ENCODE results near the gene METTL26. TPM values are rescaled to one million over a fixed set of nuclear protein-coding genes. Genes with fewer than 3 reads are reported as not detected.
A peak's percentile ranks its signal among the peaks of the same experiment; 100 is the strongest.

METTL26 gene
- polyA plus RNA-seq, 2 donors: 73.2 to 94.3 TPM

DNA sequence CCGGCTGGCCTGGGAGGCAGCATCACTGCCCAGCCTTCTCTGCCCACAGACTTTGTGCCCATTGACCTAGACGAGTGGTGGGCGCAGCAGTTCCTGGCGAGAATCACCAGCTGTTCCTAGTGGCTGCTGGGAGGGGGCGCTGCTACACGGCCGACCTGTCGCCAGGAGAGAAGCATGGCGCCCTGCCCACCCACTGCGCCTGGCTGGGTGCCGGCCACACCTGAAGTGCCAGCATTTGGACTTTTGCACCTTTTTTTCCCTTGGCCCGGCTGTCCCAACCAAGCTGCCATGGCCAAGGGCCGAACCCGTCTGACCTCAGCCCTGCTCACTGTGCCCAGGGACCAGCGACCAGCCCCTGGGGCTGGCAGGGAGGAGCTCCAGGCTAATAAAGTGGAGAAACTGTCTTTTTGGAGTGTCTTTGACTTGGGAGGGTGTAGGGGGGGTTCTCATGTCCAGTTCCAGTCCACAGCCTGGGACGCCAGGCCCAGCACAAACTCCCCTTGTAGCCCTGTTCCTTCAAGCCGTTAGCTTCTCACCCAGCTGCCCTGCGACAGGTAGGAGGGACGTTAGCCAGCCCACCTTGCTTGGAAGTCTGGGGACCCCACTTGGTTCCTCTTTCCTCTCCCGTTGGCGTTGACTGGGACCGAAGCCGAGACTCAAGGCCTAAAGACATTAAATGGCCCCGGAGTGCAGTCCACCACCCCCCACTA, 12.1 kb upstream of the METTL26 start:
- 19 to 28% methylated on average over 24 of the region's 24 CpGs for WGBS, 2 donors
- H3K4me1 ChIP-seq (ENCODE audit: control insufficient read depth in 2 of 2, insufficient read depth in 2 of 2, low read length in 1 of 2): peaks cover 15 to 19% of the 10 kb centered on the region in 2 donors
- H3K9me3 ChIP-seq (ENCODE audit: control insufficient read depth in 2 of 2, insufficient read depth in 1 of 2, low read depth in 1 of 2, low read length in 1 of 2): no peaks in the 10 kb centered on the region

GRCh38 chr16:647173-647902, 11.2 kb upstream of the METTL26 start:
- H3K4me3 ChIP-seq (ENCODE audit: low read depth in 1 of 2, low read length in 2 of 2): no peak overlapping the region
- H3K36me3 ChIP-seq (ENCODE audit: control insufficient read depth in 2 of 2, insufficient read depth in 2 of 2, low read length in 1 of 2): no peaks in the 10 kb centered on the region
- H3K9me3 ChIP-seq (ENCODE audit: control insufficient read depth in 2 of 2, insufficient read depth in 1 of 2, low read depth in 1 of 2, low read length in 1 of 2): no peaks in the 10 kb centered on the region
- peaks cover 15 to 28% of the 10 kb centered on the region in 2 donors for H3K4me1 ChIP-seq (ENCODE audit: control insufficient read depth in 2 of 2, insufficient read depth in 2 of 2, low read length in 1 of 2)
- H3K27ac ChIP-seq (ENCODE audit: low read depth in 2 of 2, low read length in 1 of 2): no peak overlapping the region
- H3K27me3 ChIP-seq (ENCODE audit: control insufficient read depth in 1 of 2, insufficient read depth in 2 of 2, low read length in 2 of 2): no peaks in the 10 kb centered on the region
- 68 to 74% methylated on average over 25 of the region's 25 CpGs for WGBS, 2 donors

More for the DNA sequence above, 12.1 kb upstream of the METTL26 start:
- Histone ChIP-seq H3K4me3 (ENCODE audit: low read depth in 1 of 2, low read length in 2 of 2) (peak overlapping the region; percentile 62 to 83), H3K27me3 (ENCODE audit: control insufficient read depth in 1 of 2, insufficient read depth in 2 of 2, low read length in 2 of 2) (no peaks in the 10 kb centered on the region), H3K27ac (ENCODE audit: low read depth in 2 of 2, low read length in 1 of 2) (peak overlapping the region; percentile 87 to 90), H3K36me3 (ENCODE audit: control insufficient read depth in 2 of 2, insufficient read depth in 2 of 2, low read length in 1 of 2) (no peaks in the 10 kb centered on the region)

DNA sequence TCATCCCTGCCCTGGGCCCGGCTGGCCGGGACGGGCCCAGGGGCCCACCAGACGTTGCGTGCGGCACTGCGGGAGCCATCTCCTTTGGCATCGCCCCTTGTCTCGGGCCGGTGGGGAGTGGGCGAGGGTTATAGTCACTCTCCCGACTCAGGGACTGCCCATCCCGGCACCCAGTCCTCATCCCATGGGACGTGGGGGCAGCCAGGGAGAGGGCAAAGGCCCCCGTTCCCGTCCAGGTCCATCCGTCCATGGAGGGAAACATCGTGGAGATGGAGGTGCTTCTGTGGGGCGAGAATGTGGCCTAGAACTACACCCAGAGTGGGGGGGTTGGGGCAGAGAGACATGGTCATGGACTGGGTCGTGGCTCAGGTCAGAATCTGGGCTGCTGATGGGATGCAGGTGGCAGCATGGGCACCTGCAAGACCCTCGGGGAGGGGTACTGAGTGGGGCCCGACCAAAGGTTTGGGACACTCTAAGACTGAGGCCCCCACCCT, 10.6 kb upstream of the METTL26 start:
- Histone ChIP-seq H3K4me1 (ENCODE audit: control insufficient read depth in 2 of 2, insufficient read depth in 2 of 2, low read length in 1 of 2) (peaks cover 15 to 28% of the 10 kb centered on the region in 2 donors), H3K9me3 (ENCODE audit: control insufficient read depth in 2 of 2, insufficient read depth in 1 of 2, low read depth in 1 of 2, low read length in 1 of 2) (no peaks in the 10 kb centered on the region), H3K27me3 (ENCODE audit: control insufficient read depth in 1 of 2, insufficient read depth in 2 of 2, low read length in 2 of 2) (no peaks in the 10 kb centered on the region), H3K36me3 (ENCODE audit: control insufficient read depth in 2 of 2, insufficient read depth in 2 of 2, low read length in 1 of 2) (no peaks in the 10 kb centered on the region), H3K27ac (ENCODE audit: low read depth in 2 of 2, low read length in 1 of 2) (no peak overlapping the region), H3K4me3 (ENCODE audit: low read depth in 1 of 2, low read length in 2 of 2) (no peak overlapping the region)
- WGBS, 2 donors: 80 to 81% methylated on average over 22 of the region's 22 CpGs

GRCh38 chr16:645852-646678, 10.0 kb upstream of the METTL26 start:
- Histone ChIP-seq H3K4me1 (ENCODE audit: control insufficient read depth in 2 of 2, insufficient read depth in 2 of 2, low read length in 1 of 2) (peaks cover 15 to 28% of the 10 kb centered on the region in 2 donors), H3K27me3 (ENCODE audit: control insufficient read depth in 1 of 2, insufficient read depth in 2 of 2, low read length in 2 of 2) (no peaks in the 10 kb centered on the region), H3K36me3 (ENCODE audit: control insufficient read depth in 2 of 2, insufficient read depth in 2 of 2, low read length in 1 of 2) (no peaks in the 10 kb centered on the region), H3K4me3 (ENCODE audit: low read depth in 1 of 2, low read length in 2 of 2) (no peak overlapping the region), H3K9me3 (ENCODE audit: control insufficient read depth in 2 of 2, insufficient read depth in 1 of 2, low read depth in 1 of 2, low read length in 1 of 2) (no peaks in the 10 kb centered on the region), H3K27ac (ENCODE audit: low read depth in 2 of 2, low read length in 1 of 2) (no peak overlapping the region)
- WGBS, 2 donors: 70 to 71% methylated on average over 32 of the region's 32 CpGs

DNA sequence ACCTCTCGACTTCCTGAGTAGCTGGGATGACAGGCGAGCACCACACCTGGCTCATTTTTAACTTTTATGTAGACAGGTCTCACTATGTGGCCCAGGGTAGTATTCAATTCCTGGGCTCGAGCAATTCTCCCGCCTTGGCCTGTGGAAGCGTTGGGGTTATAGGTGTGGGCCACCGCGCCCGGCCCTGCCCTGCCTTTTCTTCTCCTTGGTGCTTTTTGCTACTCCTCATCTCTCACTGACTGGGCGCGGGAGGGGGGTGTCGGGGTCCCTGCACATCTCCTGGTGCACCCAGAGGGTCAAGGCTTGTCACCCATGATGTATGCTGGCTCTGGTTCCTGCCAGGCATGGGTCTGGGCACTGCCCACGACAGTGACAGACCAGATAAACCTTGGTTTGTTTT, 8.5 kb upstream of the METTL26 start:
- Histone ChIP-seq H3K27me3 (ENCODE audit: control insufficient read depth in 1 of 2, insufficient read depth in 2 of 2, low read length in 2 of 2) (no peaks in the 10 kb centered on the region), H3K36me3 (ENCODE audit: control insufficient read depth in 2 of 2, insufficient read depth in 2 of 2, low read length in 1 of 2) (no peaks in the 10 kb centered on the region), H3K9me3 (ENCODE audit: control insufficient read depth in 2 of 2, insufficient read depth in 1 of 2, low read depth in 1 of 2, low read length in 1 of 2) (no peaks in the 10 kb centered on the region), H3K27ac (ENCODE audit: low read depth in 2 of 2, low read length in 1 of 2) (no peak overlapping the region), H3K4me1 (ENCODE audit: control insufficient read depth in 2 of 2, insufficient read depth in 2 of 2, low read length in 1 of 2) (peaks cover 11 to 20% of the 10 kb centered on the region in 2 donors), H3K4me3 (ENCODE audit: low read depth in 1 of 2, low read length in 2 of 2) (no peak overlapping the region)
- WGBS, 2 donors: 88 to 90% methylated on average over 12 of the region's 12 CpGs

DNA sequence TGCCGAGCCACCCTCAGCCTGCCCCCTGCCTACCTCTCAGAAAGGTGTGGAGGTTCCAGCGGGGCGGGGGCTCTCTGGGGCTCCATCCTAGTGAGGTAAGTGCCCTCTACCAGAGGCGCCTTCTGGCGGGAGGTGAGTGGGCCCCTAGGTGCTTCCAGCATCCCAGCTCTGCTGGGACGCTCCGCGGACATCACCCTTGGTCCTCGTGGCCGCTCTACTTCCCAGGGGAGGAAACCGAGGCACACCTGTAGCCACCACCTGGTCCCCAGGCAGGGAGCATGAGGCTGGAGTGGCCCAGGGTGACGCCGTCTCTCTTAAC, 6.9 kb upstream of the METTL26 start:
- Histone ChIP-seq H3K4me1 (ENCODE audit: control insufficient read depth in 2 of 2, insufficient read depth in 2 of 2, low read length in 1 of 2) (peaks cover 9 to 17% of the 10 kb centered on the region in 2 donors), H3K27ac (ENCODE audit: low read depth in 2 of 2, low read length in 1 of 2) (peak overlapping the region; percentile 61 to 63), H3K4me3 (ENCODE audit: low read depth in 1 of 2, low read length in 2 of 2) (peak overlapping the region in 1 of 2 donors; percentile 63), H3K36me3 (ENCODE audit: control insufficient read depth in 2 of 2, insufficient read depth in 2 of 2, low read length in 1 of 2) (no peaks in the 10 kb centered on the region), H3K27me3 (ENCODE audit: control insufficient read depth in 1 of 2, insufficient read depth in 2 of 2, low read length in 2 of 2) (no peaks in the 10 kb centered on the region), H3K9me3 (ENCODE audit: control insufficient read depth in 2 of 2, insufficient read depth in 1 of 2, low read depth in 1 of 2, low read length in 1 of 2) (no peaks in the 10 kb centered on the region)
- 79 to 83% methylated on average over 13 of the region's 13 CpGs for WGBS, 2 donors

GRCh38 chr16:642189-643049, 6.3 kb upstream of the METTL26 start:
- Histone ChIP-seq H3K4me1 (ENCODE audit: control insufficient read depth in 2 of 2, insufficient read depth in 2 of 2, low read length in 1 of 2) (peaks cover 4 to 14% of the 10 kb centered on the region in 2 donors), H3K4me3 (ENCODE audit: low read depth in 1 of 2, low read length in 2 of 2) (peak overlapping the region; percentile 62 to 63), H3K36me3 (ENCODE audit: control insufficient read depth in 2 of 2, insufficient read depth in 2 of 2, low read length in 1 of 2) (no peaks in the 10 kb centered on the region), H3K27ac (ENCODE audit: low read depth in 2 of 2, low read length in 1 of 2) (peak overlapping the region; percentile 62 to 68), H3K27me3 (ENCODE audit: control insufficient read depth in 1 of 2, insufficient read depth in 2 of 2, low read length in 2 of 2) (no peaks in the 10 kb centered on the region), H3K9me3 (ENCODE audit: control insufficient read depth in 2 of 2, insufficient read depth in 1 of 2, low read depth in 1 of 2, low read length in 1 of 2) (no peaks in the 10 kb centered on the region)
- 4 to 5% methylated on average over 67 to 72 of the region's 72 CpGs for WGBS, 2 donors

GRCh38 chr16:641326-642188, 5.5 kb upstream of the METTL26 start, which contains the start of gene MCRIP2:
Gene MCRIP2, plus strand, starts transcription at chr16:641828. Its CDS starts 164 bp downstream, at chr16:641992.
- H3K4me3 ChIP-seq (ENCODE audit: low read depth in 1 of 2, low read length in 2 of 2): peak within 1 kb of the TSS; percentile 62 to 63
- peak within 1 kb of the TSS; percentile 62 to 68 for H3K27ac ChIP-seq (ENCODE audit: low read depth in 2 of 2, low read length in 1 of 2)
- no peaks in the 10 kb centered on the region for H3K36me3 ChIP-seq (ENCODE audit: control insufficient read depth in 2 of 2, insufficient read depth in 2 of 2, low read length in 1 of 2)
- WGBS, 2 donors: 1 to 2% methylated on average over 62 to 81 of the region's 81 CpGs
- no peaks in the 10 kb centered on the region for H3K27me3 ChIP-seq (ENCODE audit: control insufficient read depth in 1 of 2, insufficient read depth in 2 of 2, low read length in 2 of 2)
- H3K4me1 ChIP-seq (ENCODE audit: control insufficient read depth in 2 of 2, insufficient read depth in 2 of 2, low read length in 1 of 2): peaks cover 0 to 12% of the 10 kb centered on the region in 2 donors
- no peaks in the 10 kb centered on the region for H3K9me3 ChIP-seq (ENCODE audit: control insufficient read depth in 2 of 2, insufficient read depth in 1 of 2, low read depth in 1 of 2, low read length in 1 of 2)
